SK-N-MC (cell line): ENCODE data around the gene FCF1.

Source experiments
- EZH2 ChIP-seq: fragments of 200-600 bp; sonication (generic); IDR thresholded peaks from one replicate; pipeline ENCODE4 v1.6.1; 2017; ENCODE audit warnings: antibody characterized with exemption
- FOXP2 ChIP-seq: optimal IDR thresholded peaks from 2 replicates; pipeline ENCODE3; 2011; ENCODE audit warnings: mild to moderate bottlenecking, moderate library complexity; ENCODE audit not compliant: insufficient read depth; ENCODE audit errors: extremely low read length, control extremely low read depth
- POLR2AphosphoS5 ChIP-seq: IDR thresholded peaks from 2 replicates; pipeline ENCODE4 v1.6.1; 2012; ENCODE audit warnings: mild to moderate bottlenecking, low read depth, low read length, borderline replicate concordance

- TF ChIP-seq POLR2AphosphoS5 (no peak; the same call in 1 of the 2 replicates), EZH2 (no peak), FOXP2 (no peak)
Measured at GRCh38 chr14:74763803-74764531, 51.0 kb downstream of the FCF1 start.
